ENCODE results near the gene TSSK2.
A peak's percentile ranks its signal among the peaks of the same experiment; 100 is the strongest.

TSSK2 gene

DNA sequence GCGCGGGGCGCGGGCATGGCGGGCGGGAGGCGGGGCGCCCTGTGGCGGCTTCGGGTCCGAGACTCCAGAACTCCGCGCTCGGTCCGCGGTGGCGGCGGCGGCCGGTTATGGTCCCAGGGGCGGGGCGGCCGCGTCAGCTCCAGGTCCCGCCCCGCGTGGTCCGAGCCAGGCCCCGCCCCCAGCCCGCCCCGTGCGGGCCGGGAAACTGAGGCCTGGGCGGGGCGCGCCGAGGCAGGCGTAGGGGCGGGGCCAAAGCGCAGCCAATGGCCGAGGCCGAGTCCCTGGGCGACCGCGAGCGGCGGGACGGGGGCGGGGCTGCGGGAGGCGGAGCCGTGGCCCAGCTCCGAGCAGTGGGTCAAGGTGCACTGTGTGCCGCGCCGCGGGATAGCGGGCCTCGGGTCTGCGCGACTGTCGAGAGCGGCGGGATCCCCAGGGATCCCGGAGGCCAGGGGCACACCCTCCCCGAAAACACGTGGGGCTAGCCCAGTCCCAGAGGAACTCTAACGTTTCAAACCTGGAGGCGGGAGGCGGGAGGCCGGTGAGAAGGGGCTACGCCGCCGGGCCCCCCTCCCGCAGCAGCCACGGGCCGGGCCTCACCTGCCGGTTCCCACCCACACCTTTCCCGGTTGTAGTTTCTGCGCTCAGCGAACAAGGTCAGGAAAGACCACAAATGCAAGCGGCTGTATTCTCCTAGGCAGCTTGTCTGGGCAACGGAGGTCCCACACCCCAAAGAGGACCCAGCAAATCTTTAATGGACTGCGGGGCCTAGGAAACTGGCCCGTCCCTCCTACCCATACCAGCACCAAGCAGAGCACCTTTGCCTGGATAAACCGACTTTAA lies 47.8 kb downstream of the TSSK2 start, which contains the start of gene SLC25A1:
Gene SLC25A1, minus strand, starts transcription at position 80 of the 840 bp plus-strand sequence. Its CDS starts 63 bp downstream, at position 17.
- peak; percentile 89 for DNase-seq (ENCODE audit: extremely low read depth, insufficient read length)
- Histone ChIP-seq H3K4me3 (replicated peaks; ENCODE audit: low read depth, low read length) (peak within 1 kb of the TSS; percentile 78), H3K27me3 (replicated peaks; ENCODE audit: control insufficient read depth, insufficient read depth, low read length) (no peaks in the 10 kb centered on the region; the same call in none of the 2 replicates), H3K36me3 (ENCODE audit: control insufficient read depth, insufficient read depth, low read length) (peaks cover 3% of the 10 kb centered on the region)
- TF ChIP-seq, protein P1, sequence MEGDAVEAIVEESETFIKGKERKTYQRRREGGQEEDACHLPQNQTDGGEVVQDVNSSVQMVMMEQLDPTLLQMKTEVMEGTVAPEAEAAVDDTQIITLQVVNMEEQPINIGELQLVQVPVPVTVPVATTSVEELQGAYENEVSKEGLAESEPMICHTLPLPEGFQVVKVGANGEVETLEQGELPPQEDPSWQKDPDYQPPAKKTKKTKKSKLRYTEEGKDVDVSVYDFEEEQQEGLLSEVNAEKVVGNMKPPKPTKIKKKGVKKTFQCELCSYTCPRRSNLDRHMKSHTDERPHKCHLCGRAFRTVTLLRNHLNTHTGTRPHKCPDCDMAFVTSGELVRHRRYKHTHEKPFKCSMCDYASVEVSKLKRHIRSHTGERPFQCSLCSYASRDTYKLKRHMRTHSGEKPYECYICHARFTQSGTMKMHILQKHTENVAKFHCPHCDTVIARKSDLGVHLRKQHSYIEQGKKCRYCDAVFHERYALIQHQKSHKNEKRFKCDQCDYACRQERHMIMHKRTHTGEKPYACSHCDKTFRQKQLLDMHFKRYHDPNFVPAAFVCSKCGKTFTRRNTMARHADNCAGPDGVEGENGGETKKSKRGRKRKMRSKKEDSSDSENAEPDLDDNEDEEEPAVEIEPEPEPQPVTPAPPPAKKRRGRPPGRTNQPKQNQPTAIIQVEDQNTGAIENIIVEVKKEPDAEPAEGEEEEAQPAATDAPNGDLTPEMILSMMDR (IDR thresholded peaks at IDR 0.05; ENCODE audit: insufficient read depth, low read length, poor library complexity, severe bottlenecking), result no peak

DNA sequence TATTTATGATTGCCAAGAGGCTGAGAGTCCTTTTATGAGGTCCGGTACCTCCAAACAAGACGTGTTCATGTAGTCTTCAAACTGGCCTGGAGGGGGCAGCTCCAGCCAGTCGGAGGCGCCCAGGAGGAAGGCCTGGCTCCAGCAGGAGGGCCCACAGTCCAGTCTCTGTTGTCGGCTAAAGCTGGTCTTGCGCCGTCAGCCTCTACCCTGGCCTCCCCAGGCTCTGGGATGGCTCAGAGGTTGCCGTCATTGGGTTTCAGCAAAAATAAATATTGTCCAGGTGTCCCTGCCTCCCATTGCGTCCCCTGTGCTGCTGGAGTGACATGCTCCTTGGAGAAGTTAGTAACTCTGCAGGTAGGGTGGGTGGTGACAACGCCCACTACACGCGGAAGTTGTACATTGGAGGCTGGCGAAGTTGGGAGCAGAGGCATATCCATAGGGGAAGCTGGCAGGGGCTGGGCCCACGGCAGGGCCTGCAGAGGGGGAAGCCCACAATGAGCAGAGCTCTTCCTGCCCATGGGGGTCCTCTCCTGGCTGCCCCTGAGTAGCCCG lies 48.5 kb downstream of the TSSK2 start:
- H3K36me3 ChIP-seq (ENCODE audit: control insufficient read depth, insufficient read depth, low read length), result peaks cover 3% of the 10 kb centered on the region
- peak; percentile 75 for DNase-seq (ENCODE audit: extremely low read depth, insufficient read length)
- peak overlapping the region; percentile 78 for H3K4me3 ChIP-seq (replicated peaks; ENCODE audit: low read depth, low read length)
- H3K27me3 ChIP-seq (replicated peaks; ENCODE audit: control insufficient read depth, insufficient read depth, low read length), result no peaks in the 10 kb centered on the region; the same call in none of the 2 replicates
- TF ChIP-seq, protein P1 (IDR thresholded peaks at IDR 0.05; ENCODE audit: insufficient read depth, low read length, poor library complexity, severe bottlenecking), result peak; percentile 79

DNA sequence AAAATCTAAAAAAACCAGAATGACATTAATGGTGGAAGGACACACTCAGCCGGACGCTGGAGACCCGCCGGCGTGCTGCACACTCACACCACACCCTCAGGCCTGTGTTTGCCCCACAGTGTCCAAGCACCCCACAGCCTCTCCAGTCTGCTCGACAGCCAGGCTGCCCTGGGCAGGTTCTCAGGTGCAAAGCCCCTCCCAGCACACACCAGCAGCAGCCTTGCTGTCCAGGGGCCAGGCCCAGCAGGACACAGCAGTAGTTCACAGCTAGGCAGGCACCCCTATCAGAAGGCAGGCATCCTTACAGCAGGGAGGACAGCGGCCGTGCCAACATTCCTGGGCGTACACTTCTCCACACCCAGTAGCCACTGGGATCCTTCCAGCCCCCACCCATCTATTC lies 49.1 kb downstream of the TSSK2 start:
- peaks cover 3% of the 10 kb centered on the region for H3K36me3 ChIP-seq (ENCODE audit: control insufficient read depth, insufficient read depth, low read length)
- H3K27me3 ChIP-seq (replicated peaks; ENCODE audit: control insufficient read depth, insufficient read depth, low read length), result no peaks in the 10 kb centered on the region; the same call in none of the 2 replicates
- TF ChIP-seq, protein P1 (IDR thresholded peaks at IDR 0.05; ENCODE audit: insufficient read depth, low read length, poor library complexity, severe bottlenecking), result no peak
- no peak for DNase-seq (ENCODE audit: extremely low read depth, insufficient read length)
- no peak overlapping the region for H3K4me3 ChIP-seq (replicated peaks; ENCODE audit: low read depth, low read length)

DNA sequence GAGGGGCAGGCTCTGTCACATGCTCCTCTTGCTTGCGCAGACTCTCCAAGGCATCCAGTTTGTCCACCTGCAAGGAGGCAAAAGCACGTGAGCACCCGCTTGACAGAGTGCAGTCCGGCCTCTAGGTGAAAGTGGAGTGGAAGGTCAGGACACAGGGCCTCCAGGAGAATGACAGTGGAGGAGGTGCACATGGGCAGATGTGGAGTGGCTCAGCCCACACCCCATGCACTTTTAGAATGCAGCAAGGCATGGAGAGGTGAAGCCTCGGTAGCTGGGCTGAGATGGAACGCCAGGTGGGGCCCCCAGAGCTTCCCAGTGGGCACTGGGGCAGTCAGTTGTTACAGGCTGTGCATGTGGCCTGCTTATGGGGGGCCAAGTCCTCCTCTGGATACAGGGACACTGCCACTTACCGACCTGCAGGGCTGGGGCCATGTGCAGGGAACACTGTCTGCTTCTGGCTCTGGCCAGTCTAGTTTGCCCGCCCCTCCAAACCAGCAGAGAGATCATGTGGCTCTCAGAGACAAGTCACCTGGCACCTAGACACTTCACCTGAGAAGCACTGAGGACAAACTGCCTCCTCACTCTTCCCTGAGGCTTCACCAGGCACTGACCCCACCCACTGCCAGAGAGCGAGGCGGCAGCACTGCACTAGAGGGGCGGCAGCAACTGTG lies 49.8 kb downstream of the TSSK2 start:
- Histone ChIP-seq H3K4me3 (replicated peaks; ENCODE audit: low read depth, low read length) (no peak overlapping the region), H3K36me3 (ENCODE audit: control insufficient read depth, insufficient read depth, low read length) (peaks cover 3% of the 10 kb centered on the region), H3K27me3 (replicated peaks; ENCODE audit: control insufficient read depth, insufficient read depth, low read length) (no peaks in the 10 kb centered on the region; the same call in none of the 2 replicates)
- TF ChIP-seq, protein P1 (IDR thresholded peaks at IDR 0.05; ENCODE audit: insufficient read depth, low read length, poor library complexity, severe bottlenecking), result no peak
- no peak for DNase-seq (ENCODE audit: extremely low read depth, insufficient read length)

DNA sequence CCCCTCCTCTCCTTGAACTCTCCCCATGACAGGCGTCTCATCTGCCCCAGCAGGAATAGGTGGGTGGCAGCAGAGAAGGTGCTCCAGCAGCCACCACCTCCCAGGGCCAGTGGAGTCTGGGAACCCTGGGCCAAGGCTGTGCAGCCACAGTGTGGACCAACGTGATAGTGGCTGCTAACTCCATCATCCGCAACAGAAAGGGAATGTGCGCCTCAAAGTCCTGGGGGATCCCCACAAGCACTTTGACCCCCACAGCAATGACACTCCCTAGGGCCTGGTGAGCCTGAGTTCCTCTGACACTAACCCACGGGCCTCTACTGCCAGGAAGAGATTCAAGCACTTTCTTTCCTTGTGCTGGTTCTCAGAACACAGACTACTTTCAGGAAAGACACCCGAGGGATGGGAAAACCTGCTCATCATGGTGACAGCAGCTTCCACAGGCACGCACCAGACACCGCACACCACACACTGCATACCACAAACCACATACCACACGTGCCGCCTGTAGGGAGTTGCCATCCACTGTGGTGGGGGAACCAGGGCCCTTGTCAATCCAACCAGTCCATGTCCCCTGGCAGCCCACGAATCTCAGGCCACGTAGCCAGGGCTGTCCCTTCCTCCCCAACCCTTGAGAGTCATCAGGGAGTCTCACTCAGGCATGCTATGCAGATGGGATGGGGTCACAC lies 50.8 kb downstream of the TSSK2 start:
- DNase-seq (ENCODE audit: extremely low read depth, insufficient read length), result no peak
- TF ChIP-seq, protein P1 (IDR thresholded peaks at IDR 0.05; ENCODE audit: insufficient read depth, low read length, poor library complexity, severe bottlenecking), result no peak
- Histone ChIP-seq H3K4me3 (replicated peaks; ENCODE audit: low read depth, low read length) (no peak overlapping the region), H3K36me3 (ENCODE audit: control insufficient read depth, insufficient read depth, low read length) (no peaks in the 10 kb centered on the region), H3K27me3 (replicated peaks; ENCODE audit: control insufficient read depth, insufficient read depth, low read length) (no peaks in the 10 kb centered on the region; the same call in none of the 2 replicates)

All from GM06990 (cell line).